Measurements from ENCODE around the gene SHB. TPM values are rescaled to one million over a fixed set of nuclear protein-coding genes. Genes with fewer than 3 reads are reported as not detected.

Gene SHB
- total RNA-seq, 1 experiment from 2014 or later: 56.4 TPM

DNA sequence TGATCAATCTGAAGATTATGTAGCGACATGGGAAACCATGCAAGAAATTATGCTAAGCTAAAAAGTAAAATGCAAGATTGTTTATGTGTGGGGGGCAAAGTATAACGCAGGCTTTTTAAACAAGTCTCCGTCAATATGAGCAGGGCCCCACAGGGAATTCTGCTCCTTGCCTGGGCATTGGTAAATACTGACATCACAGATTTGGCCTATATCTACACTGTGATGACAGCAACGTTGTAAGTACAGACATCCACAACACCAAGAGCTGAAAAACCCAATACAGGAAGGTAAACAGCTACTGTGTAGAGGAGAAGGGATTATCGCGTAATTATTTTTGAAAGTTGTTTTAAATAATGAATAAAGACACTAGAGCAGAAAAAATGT lies 90.6 kb downstream of the SHB start:
- Histone ChIP-seq H3K79me2 (ENCODE audit: low read length) (peaks cover 56% of the 10 kb centered on the region), H3K4me3 (ENCODE audit: low read length) (no peak overlapping the region), H3K9me3 (ENCODE audit: low read length) (no peaks in the 10 kb centered on the region), H3K27me3 (ENCODE audit: low read length) (no peaks in the 10 kb centered on the region), H3K27ac (ENCODE audit: low read length) (no peak overlapping the region), H3K4me1 (ENCODE audit: insufficient read depth, low read length) (peaks cover 37% of the 10 kb centered on the region), H4K20me1 (ENCODE audit: low read length) (no peaks in the 10 kb centered on the region), H3K9me2 (replicated peaks; ENCODE audit: low read length) (no peaks in the 10 kb centered on the region), H3F3A (ENCODE audit: low read length, unreplicated experiment) (peaks cover 9% of the 10 kb centered on the region), H3K36me3 (ENCODE audit: low read depth, low read length) (peaks cover 15% of the 10 kb centered on the region), H3K9ac (ENCODE audit: low read length) (no peak overlapping the region), H2AFZ (ENCODE audit: low read length) (no peak overlapping the region), H3K4me2 (ENCODE audit: low read length) (no peak overlapping the region)
- CTCF ChIA-PET: no interaction called here
- intact Hi-C loops (cut with micrococcal nuclease): no loop called here
- POLR2A ChIA-PET (ENCODE audit: unreplicated experiment): no interaction called here
- ATAC-seq: no peak
- no peak for DNase-seq
- BruUV-seq (replicated peaks): no TSS peak
- TF ChIP-seq, protein P1, sequence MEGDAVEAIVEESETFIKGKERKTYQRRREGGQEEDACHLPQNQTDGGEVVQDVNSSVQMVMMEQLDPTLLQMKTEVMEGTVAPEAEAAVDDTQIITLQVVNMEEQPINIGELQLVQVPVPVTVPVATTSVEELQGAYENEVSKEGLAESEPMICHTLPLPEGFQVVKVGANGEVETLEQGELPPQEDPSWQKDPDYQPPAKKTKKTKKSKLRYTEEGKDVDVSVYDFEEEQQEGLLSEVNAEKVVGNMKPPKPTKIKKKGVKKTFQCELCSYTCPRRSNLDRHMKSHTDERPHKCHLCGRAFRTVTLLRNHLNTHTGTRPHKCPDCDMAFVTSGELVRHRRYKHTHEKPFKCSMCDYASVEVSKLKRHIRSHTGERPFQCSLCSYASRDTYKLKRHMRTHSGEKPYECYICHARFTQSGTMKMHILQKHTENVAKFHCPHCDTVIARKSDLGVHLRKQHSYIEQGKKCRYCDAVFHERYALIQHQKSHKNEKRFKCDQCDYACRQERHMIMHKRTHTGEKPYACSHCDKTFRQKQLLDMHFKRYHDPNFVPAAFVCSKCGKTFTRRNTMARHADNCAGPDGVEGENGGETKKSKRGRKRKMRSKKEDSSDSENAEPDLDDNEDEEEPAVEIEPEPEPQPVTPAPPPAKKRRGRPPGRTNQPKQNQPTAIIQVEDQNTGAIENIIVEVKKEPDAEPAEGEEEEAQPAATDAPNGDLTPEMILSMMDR (conservative IDR thresholded peaks at IDR 0.05; ENCODE audit: low read depth, low read length): no peak
- no peak for TF ChIP-seq EZH2phosphoT487 (IDR thresholded peaks at IDR 0.05; ENCODE audit: borderline replicate concordance, low read length)
- TF ChIP-seq EZH2 (IDR thresholded peaks at IDR 0.05; ENCODE audit: low read length, unreplicated experiment): no peak

DNA sequence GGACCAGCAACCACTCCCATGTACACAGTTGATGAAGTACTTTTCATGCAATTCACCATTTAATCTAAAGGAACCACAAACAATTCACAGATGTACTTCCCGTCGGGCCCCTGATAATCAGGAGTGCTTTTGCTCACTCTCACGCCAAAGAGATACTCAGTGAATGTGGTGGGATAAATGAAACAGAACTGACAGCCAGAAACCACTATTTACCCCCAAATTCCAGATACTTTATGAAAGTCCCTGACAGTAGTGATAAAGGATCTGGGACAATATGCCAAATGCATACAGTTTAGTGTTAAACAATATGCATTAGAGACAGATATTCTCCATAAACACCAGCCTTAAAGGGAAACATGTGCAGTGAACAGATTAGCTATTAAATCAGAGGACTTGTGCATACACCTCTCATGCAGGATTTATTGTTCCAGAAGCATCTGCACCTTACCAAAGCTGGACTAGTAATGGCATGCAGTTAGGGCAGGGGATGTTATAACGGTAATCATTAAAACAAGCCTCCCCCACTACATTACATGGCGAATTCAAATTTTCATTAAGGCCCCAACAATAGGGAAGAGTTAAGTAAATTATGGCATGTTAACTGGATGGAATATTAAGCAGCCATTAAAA lies 91.1 kb downstream of the SHB start:
- H3K9me2 ChIP-seq (replicated peaks; ENCODE audit: low read length): no peaks in the 10 kb centered on the region
- no peak overlapping the region for H3K9ac ChIP-seq (ENCODE audit: low read length)
- POLR2A ChIA-PET (ENCODE audit: unreplicated experiment): no interaction called here
- peaks cover 17% of the 10 kb centered on the region for H3K36me3 ChIP-seq (ENCODE audit: low read depth, low read length)
- ATAC-seq: no peak
- no peaks in the 10 kb centered on the region for H3K27me3 ChIP-seq (ENCODE audit: low read length)
- H4K20me1 ChIP-seq (ENCODE audit: low read length): no peaks in the 10 kb centered on the region
- H3F3A ChIP-seq (ENCODE audit: low read length, unreplicated experiment): peaks cover 9% of the 10 kb centered on the region
- peaks cover 53% of the 10 kb centered on the region for H3K79me2 ChIP-seq (ENCODE audit: low read length)
- no peak for DNase-seq
- peak overlapping the region; percentile 96 for H3K27ac ChIP-seq (ENCODE audit: low read length)
- intact Hi-C loops (cut with micrococcal nuclease): no loop called here
- no TSS peak for BruUV-seq (replicated peaks)
- CTCF ChIA-PET: no interaction called here
- peaks cover 39% of the 10 kb centered on the region for H3K4me1 ChIP-seq (ENCODE audit: insufficient read depth, low read length)
- no peak overlapping the region for H3K4me2 ChIP-seq (ENCODE audit: low read length)
- no peaks in the 10 kb centered on the region for H3K9me3 ChIP-seq (ENCODE audit: low read length)
- TF ChIP-seq EZH2phosphoT487 (IDR thresholded peaks at IDR 0.05; ENCODE audit: borderline replicate concordance, low read length) (no peak), EZH2 (IDR thresholded peaks at IDR 0.05; ENCODE audit: low read length, unreplicated experiment) (no peak)
- TF ChIP-seq, protein P1 (conservative IDR thresholded peaks at IDR 0.05; ENCODE audit: low read depth, low read length): no peak
- H2AFZ ChIP-seq (ENCODE audit: low read length): no peak overlapping the region
- H3K4me3 ChIP-seq (ENCODE audit: low read length): no peak overlapping the region

DNA sequence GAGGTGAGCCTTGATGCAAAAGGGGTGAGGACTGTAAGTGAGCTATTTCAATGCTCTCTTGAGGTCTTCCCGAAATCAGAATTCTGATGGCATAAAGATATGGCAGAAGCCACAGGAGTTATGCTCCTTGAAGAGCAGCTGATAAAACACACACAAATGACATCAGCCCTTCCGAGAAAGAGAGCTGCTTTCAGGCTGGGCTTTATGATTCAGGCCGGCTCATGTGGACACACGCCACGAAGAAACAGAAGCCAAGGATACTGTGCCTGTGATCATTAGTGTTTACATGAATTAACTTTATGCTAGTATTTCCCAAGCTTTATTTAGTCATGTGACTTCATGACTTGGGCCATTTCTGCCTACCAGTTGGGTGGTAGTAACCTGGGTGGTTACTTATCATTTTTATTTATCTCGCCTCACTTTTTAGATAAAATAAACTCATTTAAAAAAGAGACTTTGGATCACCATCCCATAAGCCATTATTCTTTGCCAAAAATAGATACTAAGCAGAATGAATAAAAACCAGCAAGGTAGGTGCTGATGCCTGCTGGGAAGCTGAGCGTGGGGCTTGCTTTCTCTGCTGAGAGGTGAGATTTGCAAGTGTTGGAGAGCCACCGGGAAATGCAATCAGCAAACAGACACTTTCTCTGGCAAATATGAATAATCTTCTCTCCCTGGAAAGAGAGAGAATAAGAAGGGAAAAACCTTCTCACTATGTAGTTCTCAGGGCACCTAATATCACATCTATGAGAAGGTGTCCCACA lies 92.1 kb downstream of the SHB start:
- intact Hi-C loops (cut with micrococcal nuclease): no loop called here
- ATAC-seq (no peak; the same call in 1 of the 2 replicates), DNase-seq (peak; percentile 39)
- Histone ChIP-seq H2AFZ (ENCODE audit: low read length) (no peak overlapping the region), H3K79me2 (ENCODE audit: low read length) (peaks cover 60% of the 10 kb centered on the region), H3K4me1 (ENCODE audit: insufficient read depth, low read length) (peaks cover 49% of the 10 kb centered on the region), H3K27ac (ENCODE audit: low read length) (peak overlapping the region; percentile 96), H3K27me3 (ENCODE audit: low read length) (no peaks in the 10 kb centered on the region), H3K9ac (ENCODE audit: low read length) (0 out of 2 replicates have a peak overlapping the region, but pooled peaks have one; percentile 8), H3K36me3 (ENCODE audit: low read depth, low read length) (peaks cover 28% of the 10 kb centered on the region), H3K9me2 (replicated peaks; ENCODE audit: low read length) (no peaks in the 10 kb centered on the region), H3K9me3 (ENCODE audit: low read length) (no peaks in the 10 kb centered on the region), H3K4me3 (ENCODE audit: low read length) (no peak overlapping the region), H4K20me1 (ENCODE audit: low read length) (no peaks in the 10 kb centered on the region), H3K4me2 (ENCODE audit: low read length) (no peak overlapping the region), H3F3A (ENCODE audit: low read length, unreplicated experiment) (peaks cover 9% of the 10 kb centered on the region)
- POLR2A ChIA-PET (ENCODE audit: unreplicated experiment): interaction anchor here (0.5 kb wide), 1 partner anchor 23 kb away, joined by 3 read pairs; no protein-coding TSS in a partner anchor
- TF ChIP-seq, protein P1 (conservative IDR thresholded peaks at IDR 0.05; ENCODE audit: low read depth, low read length): no peak
- CTCF ChIA-PET: no interaction called here
- BruUV-seq (replicated peaks): no TSS peak
